A549 (cell line): Measurements from ENCODE around the gene DIAPH2. TPM values are rescaled to one million over a fixed set of nuclear protein-coding genes. Genes with fewer than 3 reads are reported as not detected.

ENCODE experiments used
- ATAC-seq, 2 experiments: fragments of 200-7000 bp in 1 of 2; fragments of >200 bp in 1 of 2; cut with Nextera tagmentation in 1 of 2; cut with Tn5 transposase in 1 of 2; 3 replicates each; pipeline versions ENCODE4 v1.8.0 to v1.9.1; 2018 to 2020; ENCODE audit warnings: mild to moderate bottlenecking in 1 of 2, moderate library complexity in 1 of 2
- CTCF ChIA-PET: fragments of 300-600 bp; sonication (Branson Sonifier 250); formaldehyde crosslinking; extraction: SDS; loops from one replicate; lab custom pipeline; 2021; ENCODE audit warnings: antibody characterized with exemption, inconsistent platforms; lab: Yijun Ruan, JAX
- POLR2A ChIA-PET: fragments of 350-600 bp; formaldehyde crosslinking; extraction: SDS; loops from one replicate; lab custom pipeline; 2021; ENCODE audit warnings: antibody characterized with exemption, inconsistent platforms; lab: Yijun Ruan, JAX
- DNase-seq, 2 experiments: peaks; one replicate each; pipeline versions ENCODE4 v3.0.0 to v3.0.0-alpha.2; 2011 to 2016; ENCODE audit warnings: low read depth in 1 of 2, low spot score in 1 of 2
- FAIRE-seq: peaks from 2 replicates; lab custom pipeline; 2011; peaks lifted over from hg19 to GRCh38; lab: Jason Lieb, UNC
- H3K27ac ChIP-seq, 2 experiments: fragments of >200 bp; sonication (Bioruptor Twin); formaldehyde crosslinking; 3 replicates each; pipeline ENCODE4 v1.5.1; 2016 to 2017
- H3K4me1 ChIP-seq: fragments of >200 bp; sonication (Bioruptor Twin); formaldehyde crosslinking; 3 replicates; pipeline ENCODE4 v1.6.1; 2016
- H3K4me2 ChIP-seq: fragments of >200 bp; sonication (Bioruptor Twin); formaldehyde crosslinking; 3 replicates; pipeline ENCODE4 v1.6.1; 2016
- H3K4me3 ChIP-seq: fragments of >200 bp; sonication (Bioruptor Twin); formaldehyde crosslinking; 3 replicates; pipeline ENCODE4 v1.5.1; 2016
- H3K9me3 ChIP-seq: fragments of >200 bp; sonication (Bioruptor Twin); formaldehyde crosslinking; 3 replicates; pipeline ENCODE4 v1.6.1; 2016
- ATOH8 ChIP-seq: fragments of 250-450 bp; sonication (Bioruptor Pico); IDR thresholded peaks from 2 replicates; pipeline ENCODE4 v1.5.0; 2020; ENCODE audit warnings: low read depth, mild to moderate bottlenecking, moderate library complexity
- CBX2 ChIP-seq: fragments of 200-600 bp; sonication (generic); IDR thresholded peaks from 2 replicates; pipeline ENCODE4 v1.6.1; 2016; ENCODE audit warnings: low read depth, mild to moderate bottlenecking, borderline replicate concordance
- CBX8 ChIP-seq: fragments of 200-600 bp; sonication (generic); IDR thresholded peaks from 2 replicates; pipeline ENCODE4 v1.6.1; 2016
- CEBPB ChIP-seq, 2 experiments: fragments of >200 bp in 1 of 2; sonication (Bioruptor Twin) in 1 of 2; formaldehyde crosslinking in 1 of 2; IDR thresholded peaks; 2 replicates each; pipeline ENCODE4 v1.6.1; 2012 to 2016
- CHD2 ChIP-seq: fragments of 150-350 bp; IDR thresholded peaks from 2 replicates; pipeline ENCODE4 v1.6.1; 2014; ENCODE audit warnings: low read length; ENCODE audit not compliant: partially characterized antibody
- CHD4 ChIP-seq: fragments of 200-600 bp; sonication (generic); IDR thresholded peaks from 2 replicates; pipeline ENCODE4 v1.6.1; 2016; ENCODE audit warnings: antibody characterized with exemption, mild to moderate bottlenecking, borderline replicate concordance
- E2F6 ChIP-seq: IDR thresholded peaks from 2 replicates; pipeline ENCODE4 v1.6.1; 2012; ENCODE audit warnings: low read depth, borderline replicate concordance
- EHF ChIP-seq: fragments of 250-450 bp; sonication (Bioruptor Pico); IDR thresholded peaks from 2 replicates; pipeline ENCODE4 v1.5.0; 2020; ENCODE audit warnings: mild to moderate bottlenecking
- EHMT2 ChIP-seq: fragments of 200-600 bp; sonication (generic); IDR thresholded peaks from 2 replicates; pipeline ENCODE4 v1.6.1; 2016; ENCODE audit warnings: antibody characterized with exemption, low read depth, mild to moderate bottlenecking, moderate library complexity
- EP300 ChIP-seq, 2 experiments: fragments of >200 bp; sonication (Bioruptor Twin); formaldehyde crosslinking; IDR thresholded peaks; 2 replicates in 1 of 2; 3 replicates in 1 of 2; pipeline ENCODE4 v1.6.1; 2016 to 2017
- ESRRA ChIP-seq: fragments of 150-350 bp; IDR thresholded peaks from 2 replicates; pipeline ENCODE4 v1.6.1; 2014; ENCODE audit warnings: mild to moderate bottlenecking, low read length, borderline replicate concordance
- FOSB ChIP-seq: fragments of 250-450 bp; sonication (Bioruptor Pico); IDR thresholded peaks from 2 replicates; pipeline ENCODE4 v1.5.0; 2020; ENCODE audit warnings: mild to moderate bottlenecking, moderate library complexity
- FOSL2 ChIP-seq, 2 experiments: fragments of 450-650 bp in 1 of 2; fragments of >200 bp in 1 of 2; sonication (Bioruptor Twin) in 1 of 2; formaldehyde crosslinking; IDR thresholded peaks; 2 replicates each; pipeline versions ENCODE4 v1.5.0 to v1.6.1; 2016 to 2020; ENCODE audit warnings: mild to moderate bottlenecking in 1 of 2, moderate library complexity in 1 of 2
- GATA3 ChIP-seq: IDR thresholded peaks from 2 replicates; pipeline ENCODE4 v1.6.1; 2012; ENCODE audit warnings: borderline replicate concordance
- HES2 ChIP-seq: fragments of >200 bp; sonication (Bioruptor Twin); formaldehyde crosslinking; IDR thresholded peaks from 2 replicates; pipeline ENCODE4 v1.6.1; 2016
- HMGXB4 ChIP-seq: fragments of 250-450 bp; sonication (Bioruptor Pico); IDR thresholded peaks from 2 replicates; pipeline ENCODE4 v1.5.0; 2021; ENCODE audit warnings: mild to moderate bottlenecking, moderate library complexity, borderline replicate concordance
- HOXB13 ChIP-seq: fragments of 250-450 bp; sonication (Bioruptor Pico); IDR thresholded peaks from 2 replicates; pipeline ENCODE4 v1.5.0; 2020; ENCODE audit warnings: low read depth, mild to moderate bottlenecking, moderate library complexity
- KDM1A ChIP-seq: fragments of 200-600 bp; sonication (generic); IDR thresholded peaks from 2 replicates; pipeline ENCODE4 v1.6.1; 2016; ENCODE audit warnings: low read depth, mild to moderate bottlenecking
- MAZ ChIP-seq: fragments of 150-350 bp; IDR thresholded peaks from 2 replicates; pipeline ENCODE4 v1.6.1; 2014; ENCODE audit warnings: antibody characterized with exemption, low read depth, low read length, borderline replicate concordance
- MYC ChIP-seq: IDR thresholded peaks from 2 replicates; pipeline ENCODE4 v1.6.1; 2012; ENCODE audit warnings: mild to moderate bottlenecking, inconsistent platforms, low read length, improper control_type of control experiment, borderline replicate concordance
- NPAS2 ChIP-seq: fragments of 250-450 bp; sonication (Bioruptor Pico); IDR thresholded peaks from 2 replicates; pipeline ENCODE4 v1.8.0; 2022; ENCODE audit warnings: mild to moderate bottlenecking, moderate library complexity, borderline replicate concordance
- NR3C1 ChIP-seq: fragments of >200 bp; sonication (Bioruptor Twin); formaldehyde crosslinking; IDR thresholded peaks from 3 replicates; pipeline ENCODE4 v1.6.1; 2017
- POLR2A ChIP-seq: IDR thresholded peaks from 2 replicates; pipeline ENCODE4 v1.6.1; 2012; ENCODE audit warnings: mild to moderate bottlenecking, low read length
- POLR2AphosphoS2 ChIP-seq: conservative IDR thresholded peaks from 2 replicates; pipeline ENCODE4 v1.6.1; 2012; ENCODE audit warnings: low read length, improper control_type of control experiment, inconsistent platforms
- RARB ChIP-seq: fragments of 250-450 bp; sonication (Bioruptor Pico); IDR thresholded peaks from 2 replicates; pipeline ENCODE4 v1.8.0; 2021; ENCODE audit warnings: mild to moderate bottlenecking, moderate library complexity
- RNF2 ChIP-seq: fragments of 200-600 bp; sonication (generic); IDR thresholded peaks from 2 replicates; pipeline ENCODE4 v1.6.1; 2016; ENCODE audit warnings: low read depth, mild to moderate bottlenecking, antibody characterized with exemption, moderate library complexity, borderline replicate concordance
- SMC3 ChIP-seq: fragments of >200 bp; sonication (Bioruptor Twin); formaldehyde crosslinking; IDR thresholded peaks from 3 replicates; pipeline ENCODE4 v1.6.1; 2018; ENCODE audit warnings: inconsistent platforms
- TP53 ChIP-seq: fragments of 250-450 bp; sonication (Bioruptor Pico); IDR thresholded peaks from 2 replicates; pipeline ENCODE4 v1.5.0; 2021; ENCODE audit warnings: mild to moderate bottlenecking, moderate library complexity
- ZSCAN20 ChIP-seq: fragments of 250-450 bp; sonication (Bioruptor Pico); IDR thresholded peaks from 2 replicates; pipeline ENCODE4 v1.8.0; 2022; ENCODE audit warnings: mild to moderate bottlenecking, moderate library complexity
- WGBS: methylation state at CpG from one replicate; pipeline ENCODE4 v1.1.6; 2017; ENCODE audit errors: missing lambda C conversion rate; 5-methylcytosine and 5-hydroxymethylcytosine counted together
- polyA plus RNA-seq, 4 experiments: library from polyadenylated mRNA; depleted of rRNA in 3 of 4; stranded (reverse); fragments of >200 nt; fragmentation: RNase III in 1 of 4; extraction: RNeasy Plus Mini Kit Qiagen cat#74134 plus additional on column Dnase treatment in 1 of 4; gene quantifications; 2 replicates in 3 of 4; 3 replicates in 1 of 4; pipeline ENCODE4 v1.2.3, GENCODE V29; 2011 to 2017
- TF ChIP-seq, protein P1 (sequence below): IDR thresholded peaks from 2 replicates; pipeline ENCODE4 v1.6.1; 2012

The DIAPH2 gene
- polyA plus RNA-seq, 2 of the 4 experiments (the other 2 are of a cell fraction), result 3.7 to 10.0 TPM

GRCh38 chrX:97200454-97200853 is 515.8 kb downstream of the DIAPH2 start:
- Histone ChIP-seq H3K9me3 (no peaks in the 10 kb centered on the region), H3K4me3 (no peak overlapping the region), H3K4me1 (no peaks in the 10 kb centered on the region), H3K4me2 (no peak overlapping the region), H3K27ac (no peak overlapping the region)
- DNase-seq (no peak), FAIRE-seq (no peak), ATAC-seq (no peak)
- CTCF ChIA-PET, result no interaction called here
- TF ChIP-seq MYC (no peak), EHMT2 (no peak), FOSL2 (IDR thresholded peaks at IDR 0.05) (no peak), FOSL2 (CRISPR knock-in tag; IDR thresholded peaks at IDR 0.05) (no peak), MAZ (no peak), ESRRA (no peak), EP300 (IDR thresholded peaks at IDR 0.05) (no peak), CEBPB (IDR thresholded peaks at IDR 0.05) (no peak), NPAS2 (CRISPR knock-in tag) (no peak), POLR2A (no peak), ATOH8 (CRISPR knock-in tag) (no peak), HMGXB4 (CRISPR knock-in tag) (no peak), KDM1A (no peak), CHD4 (no peak), RARB (CRISPR knock-in tag) (no peak), TP53 (CRISPR knock-in tag) (no peak), GATA3 (no peak), SMC3 (no peak)
- 100% methylated on average over 5 of the region's 9 CpGs for WGBS
- POLR2A ChIA-PET, result no interaction called here

DNA sequence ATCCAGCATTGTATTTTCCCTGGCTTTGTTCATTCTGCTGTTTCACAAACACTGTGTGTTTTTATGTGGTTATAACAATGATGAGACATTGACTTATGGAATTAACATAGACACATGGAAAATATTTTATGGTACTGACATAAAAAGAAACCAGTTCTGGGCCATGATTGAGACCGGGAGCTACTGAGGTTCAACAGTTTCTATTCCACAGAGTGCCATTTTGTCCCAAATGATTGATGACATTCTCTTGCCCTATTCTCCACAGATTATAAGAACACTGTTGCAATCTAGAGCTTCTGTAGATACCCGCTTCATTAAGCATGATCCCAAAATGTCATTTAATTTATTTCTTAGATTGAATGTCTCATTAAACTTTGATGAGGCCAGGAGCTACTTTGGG is 525.9 kb downstream of the DIAPH2 start:
- ATAC-seq, result no peak
- Histone ChIP-seq H3K9me3 (no peaks in the 10 kb centered on the region), H3K27ac (no peak overlapping the region), H3K4me1 (no peaks in the 10 kb centered on the region), H3K4me2 (no peak overlapping the region), H3K4me3 (no peak overlapping the region)
- no peak for TF ChIP-seq ZSCAN20 (CRISPR knock-in tag)
- 98% methylated on average over 2 of the region's 2 CpGs for WGBS
- POLR2A ChIA-PET, result no interaction called here
- no peak for FAIRE-seq
- DNase-seq, result no peak
- CTCF ChIA-PET, result no interaction called here

DNA sequence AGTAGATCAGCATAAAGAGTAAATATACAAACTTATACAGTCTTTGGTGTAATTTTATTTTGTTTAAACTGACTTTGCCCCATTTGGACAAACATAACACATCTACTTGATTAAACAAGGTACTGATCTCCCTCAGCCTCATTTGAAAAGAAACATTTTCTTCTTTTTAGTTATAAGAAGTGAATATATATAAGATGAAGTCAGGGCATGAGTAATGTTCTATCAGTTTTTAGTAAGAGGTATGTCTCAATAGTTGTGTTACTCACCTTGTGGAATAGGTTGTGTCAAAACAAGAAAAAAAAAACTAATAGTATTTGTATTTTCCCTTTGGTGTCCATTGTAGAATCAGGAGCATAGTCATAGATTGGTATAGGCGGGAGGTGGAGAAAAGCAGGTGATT is 526.4 kb downstream of the DIAPH2 start:
- no peak overlapping the region for H3K4me3 ChIP-seq
- 97% methylated on average over 1 of the region's 1 CpG for WGBS
- no peaks in the 10 kb centered on the region for H3K4me1 ChIP-seq
- CTCF ChIA-PET, result no interaction called here
- H3K27ac ChIP-seq, result no peak overlapping the region
- ATAC-seq (no peak), FAIRE-seq (no peak), DNase-seq (no peak)
- no peaks in the 10 kb centered on the region for H3K9me3 ChIP-seq
- H3K4me2 ChIP-seq, result no peak overlapping the region
- no peak for TF ChIP-seq CBX2
- TF ChIP-seq HES2, result no peak
- TF ChIP-seq FOSB (CRISPR knock-in tag), result no peak
- no peak for TF ChIP-seq POLR2AphosphoS2
- TF ChIP-seq EHMT2, result no peak
- no peak for TF ChIP-seq MYC
- TF ChIP-seq CBX8, result no peak
- no peak for TF ChIP-seq RNF2
- TF ChIP-seq EHF (CRISPR knock-in tag), result no peak
- no peak for TF ChIP-seq CHD2
- TF ChIP-seq, protein P1, sequence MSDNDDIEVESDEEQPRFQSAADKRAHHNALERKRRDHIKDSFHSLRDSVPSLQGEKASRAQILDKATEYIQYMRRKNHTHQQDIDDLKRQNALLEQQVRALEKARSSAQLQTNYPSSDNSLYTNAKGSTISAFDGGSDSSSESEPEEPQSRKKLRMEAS, result no peak
- TF ChIP-seq ESRRA, result no peak
- no peak for TF ChIP-seq HOXB13
- TF ChIP-seq NR3C1, result no peak
- no peak for TF ChIP-seq E2F6
- POLR2A ChIA-PET, result no interaction called here
